Esophagus muscularis mucosa (tissue), 4 donors: ENCODE data around the gene STX8.

Experiments
- CTCF ChIP-seq, 3 experiments: fragments of 200-600 bp in 2 of 3; fragments of 450-650 bp in 1 of 3; sonication (generic) in 2 of 3; IDR thresholded peaks; one replicate each; pipeline ENCODE4 v1.5.1; 2017 to 2019; ENCODE audit warnings: antibody characterized with exemption in 3 of 3, mild to moderate bottlenecking in 2 of 3, moderate library complexity in 1 of 3
- EP300 ChIP-seq: sonication (generic); formaldehyde crosslinking; IDR thresholded peaks from one replicate; pipeline ENCODE4 v1.6.1; 2017; ENCODE audit warnings: antibody characterized with exemption
- POLR2AphosphoS5 ChIP-seq, 2 donors: sonication (generic); formaldehyde crosslinking; IDR thresholded peaks; one replicate each; pipeline ENCODE4 v1.6.1; 2017; ENCODE audit warnings: antibody characterized with exemption in 2 of 2

- TF ChIP-seq POLR2AphosphoS5 (IDR thresholded peaks at IDR 0.05) (no peak), EP300 (no peak), CTCF (IDR thresholded peaks at IDR 0.05) (no peak)
Measured at GRCh38 chr17:9237053-9237410, 338.6 kb downstream of the STX8 start.
